Measurements from ENCODE around the gene KCNAB1.

The KCNAB1 gene

GRCh38 chr3:156144060-156144459 is 23.7 kb downstream of the KCNAB1 start:
- Histone ChIP-seq H3K9me3 (ENCODE audit: control insufficient read depth, low read length) (no peaks in the 10 kb centered on the region), H3K4me1 (ENCODE audit: control insufficient read depth, insufficient read depth, low read length) (peaks cover 3% of the 10 kb centered on the region), H3K36me3 (ENCODE audit: control insufficient read depth, insufficient read depth, low read length) (no peaks in the 10 kb centered on the region), H3K9ac (ENCODE audit: low read length) (no peak overlapping the region), H3K27me3 (ENCODE audit: control insufficient read depth, insufficient read depth, low read length) (no peaks in the 10 kb centered on the region), H3K4me3 (ENCODE audit: low read length) (no peak overlapping the region)

- H3K36me3 ChIP-seq (ENCODE audit: control insufficient read depth, insufficient read depth, low read length): no peaks in the 10 kb centered on the region
- H3K9ac ChIP-seq (ENCODE audit: low read length): no peak overlapping the region
- no peaks in the 10 kb centered on the region for H3K27me3 ChIP-seq (ENCODE audit: control insufficient read depth, insufficient read depth, low read length)
- no peaks in the 10 kb centered on the region for H3K9me3 ChIP-seq (ENCODE audit: control insufficient read depth, low read length)
- no peak overlapping the region for H3K4me3 ChIP-seq (ENCODE audit: low read length)
- peaks cover 4% of the 10 kb centered on the region for H3K4me1 ChIP-seq (ENCODE audit: control insufficient read depth, insufficient read depth, low read length)
Measured at GRCh38 chr3:156145866-156146265, 25.5 kb downstream of the KCNAB1 start.

GRCh38 chr3:156148345-156148945 is 28.1 kb downstream of the KCNAB1 start:
- Histone ChIP-seq H3K9me3 (ENCODE audit: control insufficient read depth, low read length) (no peaks in the 10 kb centered on the region), H3K4me3 (ENCODE audit: low read length) (no peak overlapping the region), H3K36me3 (ENCODE audit: control insufficient read depth, insufficient read depth, low read length) (no peaks in the 10 kb centered on the region), H3K27me3 (ENCODE audit: control insufficient read depth, insufficient read depth, low read length) (no peaks in the 10 kb centered on the region), H3K9ac (ENCODE audit: low read length) (no peak overlapping the region), H3K4me1 (ENCODE audit: control insufficient read depth, insufficient read depth, low read length) (peaks cover 4% of the 10 kb centered on the region)

DNA sequence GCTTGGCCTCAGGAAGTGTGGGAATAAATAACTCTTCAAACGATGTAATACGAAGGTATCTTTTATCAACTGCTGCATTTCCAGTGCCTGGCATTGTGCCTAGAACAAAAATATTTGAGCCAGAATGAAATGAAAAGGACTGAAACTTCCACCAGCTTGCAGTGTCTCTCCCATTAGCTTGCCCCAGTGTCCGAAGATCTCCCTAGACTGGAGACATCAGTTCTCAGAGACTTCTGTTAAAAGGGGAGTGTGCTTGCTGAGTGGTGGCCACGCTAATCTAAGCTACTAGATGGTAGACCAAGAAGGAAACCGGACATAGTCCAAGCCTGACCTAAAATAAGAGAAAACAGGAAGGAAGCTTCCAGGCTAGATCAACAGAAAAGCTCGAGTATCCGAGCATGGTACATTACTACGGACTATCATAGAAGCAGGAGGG is 28.6 kb downstream of the KCNAB1 start:
- no peaks in the 10 kb centered on the region for H3K27me3 ChIP-seq (ENCODE audit: control insufficient read depth, insufficient read depth, low read length)
- H3K9me3 ChIP-seq (ENCODE audit: control insufficient read depth, low read length): no peaks in the 10 kb centered on the region
- no peak overlapping the region for H3K4me3 ChIP-seq (ENCODE audit: low read length)
- no peaks in the 10 kb centered on the region for H3K36me3 ChIP-seq (ENCODE audit: control insufficient read depth, insufficient read depth, low read length)
- peaks cover 4% of the 10 kb centered on the region for H3K4me1 ChIP-seq (ENCODE audit: control insufficient read depth, insufficient read depth, low read length)
- no peak overlapping the region for H3K9ac ChIP-seq (ENCODE audit: low read length)

DNA sequence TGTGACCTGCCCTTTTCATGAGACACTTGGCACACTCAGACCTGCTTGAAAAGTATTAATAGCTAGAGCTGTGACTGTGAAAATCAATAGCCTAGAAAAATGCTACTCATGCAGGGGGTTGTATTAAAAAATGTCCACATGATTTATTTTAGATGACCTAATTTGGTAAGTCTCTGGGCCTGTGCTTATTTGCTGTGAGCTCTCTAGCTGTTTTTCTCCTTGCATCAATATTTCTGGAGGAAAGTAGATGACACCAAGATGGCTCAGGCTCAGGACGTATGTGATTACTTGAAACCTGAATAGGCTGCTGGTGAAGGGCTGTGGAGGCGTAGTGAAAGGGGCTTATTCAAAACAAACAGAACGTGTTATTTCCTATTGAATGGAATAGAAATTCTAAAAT is 29.5 kb downstream of the KCNAB1 start:
- Histone ChIP-seq H3K9ac (ENCODE audit: low read length) (no peak overlapping the region), H3K9me3 (ENCODE audit: control insufficient read depth, low read length) (no peaks in the 10 kb centered on the region), H3K36me3 (ENCODE audit: control insufficient read depth, insufficient read depth, low read length) (no peaks in the 10 kb centered on the region), H3K4me3 (ENCODE audit: low read length) (no peak overlapping the region), H3K27me3 (ENCODE audit: control insufficient read depth, insufficient read depth, low read length) (no peaks in the 10 kb centered on the region), H3K4me1 (ENCODE audit: control insufficient read depth, insufficient read depth, low read length) (peaks cover 4% of the 10 kb centered on the region)

- no peaks in the 10 kb centered on the region for H3K9me3 ChIP-seq (ENCODE audit: control insufficient read depth, low read length)
- H3K9ac ChIP-seq (ENCODE audit: low read length): no peak overlapping the region
- no peak overlapping the region for H3K4me3 ChIP-seq (ENCODE audit: low read length)
- no peaks in the 10 kb centered on the region for H3K36me3 ChIP-seq (ENCODE audit: control insufficient read depth, insufficient read depth, low read length)
- H3K27me3 ChIP-seq (ENCODE audit: control insufficient read depth, insufficient read depth, low read length): no peaks in the 10 kb centered on the region
- peaks cover 4% of the 10 kb centered on the region for H3K4me1 ChIP-seq (ENCODE audit: control insufficient read depth, insufficient read depth, low read length)
Measured at GRCh38 chr3:156150434-156151066, 30.2 kb downstream of the KCNAB1 start.

GRCh38 chr3:156151824-156152428 is 31.5 kb downstream of the KCNAB1 start:
- H3K9ac ChIP-seq (ENCODE audit: low read length): no peak overlapping the region
- no peak overlapping the region for H3K4me3 ChIP-seq (ENCODE audit: low read length)
- H3K36me3 ChIP-seq (ENCODE audit: control insufficient read depth, insufficient read depth, low read length): no peaks in the 10 kb centered on the region
- no peaks in the 10 kb centered on the region for H3K27me3 ChIP-seq (ENCODE audit: control insufficient read depth, insufficient read depth, low read length)
- no peaks in the 10 kb centered on the region for H3K9me3 ChIP-seq (ENCODE audit: control insufficient read depth, low read length)
- peaks cover 4% of the 10 kb centered on the region for H3K4me1 ChIP-seq (ENCODE audit: control insufficient read depth, insufficient read depth, low read length)

- Histone ChIP-seq H3K36me3 (ENCODE audit: control insufficient read depth, insufficient read depth, low read length) (no peaks in the 10 kb centered on the region), H3K9me3 (ENCODE audit: control insufficient read depth, low read length) (no peaks in the 10 kb centered on the region)
Measured at GRCh38 chr3:156158656-156159295, 38.4 kb downstream of the KCNAB1 start.

GRCh38 chr3:156160647-156161046 is 40.3 kb downstream of the KCNAB1 start:
- Histone ChIP-seq H3K36me3 (ENCODE audit: control insufficient read depth, insufficient read depth, low read length) (no peaks in the 10 kb centered on the region), H3K9me3 (ENCODE audit: control insufficient read depth, low read length) (no peaks in the 10 kb centered on the region), H3K9ac (ENCODE audit: low read length) (no peak overlapping the region), H3K4me1 (ENCODE audit: control insufficient read depth, insufficient read depth, low read length) (no peaks in the 10 kb centered on the region), H3K4me3 (ENCODE audit: low read length) (no peak overlapping the region), H3K27me3 (ENCODE audit: control insufficient read depth, insufficient read depth, low read length) (no peaks in the 10 kb centered on the region)

More at GRCh38 chr3:156158656-156159295, 38.4 kb downstream of the KCNAB1 start:
- no peaks in the 10 kb centered on the region for H3K27me3 ChIP-seq (ENCODE audit: control insufficient read depth, insufficient read depth, low read length)
- no peak overlapping the region for H3K4me3 ChIP-seq (ENCODE audit: low read length)
- H3K9ac ChIP-seq (ENCODE audit: low read length): no peak overlapping the region
- H3K4me1 ChIP-seq (ENCODE audit: control insufficient read depth, insufficient read depth, low read length): no peaks in the 10 kb centered on the region

DNA sequence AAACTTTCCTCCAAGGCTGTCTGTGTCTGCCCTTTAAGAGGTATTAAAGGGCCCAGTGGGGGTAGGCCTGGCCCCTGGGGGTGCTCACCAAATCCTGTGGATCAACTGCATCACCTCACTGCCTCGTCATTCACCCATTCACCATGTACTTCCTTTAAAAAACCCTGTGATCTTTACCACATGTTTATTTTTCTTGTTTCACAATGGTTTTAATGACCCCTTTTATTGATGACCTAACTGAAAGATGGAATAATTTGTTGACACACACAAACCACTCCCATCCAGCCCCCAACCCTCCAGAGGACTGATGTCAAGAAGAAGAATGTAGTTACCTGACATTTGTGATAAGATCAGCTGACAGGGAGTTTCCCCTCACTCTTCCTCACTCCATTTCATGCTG is 40.8 kb downstream of the KCNAB1 start:
- no peak overlapping the region for H3K4me3 ChIP-seq (ENCODE audit: low read length)
- H3K4me1 ChIP-seq (ENCODE audit: control insufficient read depth, insufficient read depth, low read length): no peaks in the 10 kb centered on the region
- no peak overlapping the region for H3K9ac ChIP-seq (ENCODE audit: low read length)
- no peaks in the 10 kb centered on the region for H3K27me3 ChIP-seq (ENCODE audit: control insufficient read depth, insufficient read depth, low read length)
- no peaks in the 10 kb centered on the region for H3K36me3 ChIP-seq (ENCODE audit: control insufficient read depth, insufficient read depth, low read length)
- H3K9me3 ChIP-seq (ENCODE audit: control insufficient read depth, low read length): no peaks in the 10 kb centered on the region

DNA sequence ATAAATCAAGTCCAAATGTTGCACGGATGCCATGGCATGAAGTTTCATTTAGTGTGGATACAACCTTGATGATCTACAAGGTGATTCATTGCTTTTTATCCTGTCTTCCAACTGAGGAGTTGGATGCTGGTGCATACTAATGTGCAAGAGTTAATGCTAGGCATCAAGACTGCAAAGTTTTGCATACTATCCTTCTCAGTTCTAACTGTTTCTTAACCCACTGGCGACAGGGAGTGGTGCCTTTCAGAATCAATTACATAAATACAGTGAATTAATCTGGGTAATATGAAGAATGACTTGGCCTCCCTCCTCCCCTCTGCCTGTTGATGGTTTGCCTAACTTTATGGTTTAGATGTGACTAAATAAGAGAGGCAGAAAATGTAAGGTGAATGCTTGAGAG is 43.5 kb downstream of the KCNAB1 start:
- Histone ChIP-seq H3K4me3 (ENCODE audit: low read length) (no peak overlapping the region), H3K36me3 (ENCODE audit: control insufficient read depth, insufficient read depth, low read length) (no peaks in the 10 kb centered on the region), H3K9me3 (ENCODE audit: control insufficient read depth, low read length) (no peaks in the 10 kb centered on the region), H3K27me3 (ENCODE audit: control insufficient read depth, insufficient read depth, low read length) (no peaks in the 10 kb centered on the region), H3K9ac (ENCODE audit: low read length) (no peak overlapping the region), H3K4me1 (ENCODE audit: control insufficient read depth, insufficient read depth, low read length) (no peaks in the 10 kb centered on the region)

- Histone ChIP-seq H3K9ac (ENCODE audit: low read length) (no peak overlapping the region), H3K27me3 (ENCODE audit: control insufficient read depth, insufficient read depth, low read length) (no peaks in the 10 kb centered on the region), H3K4me3 (ENCODE audit: low read length) (no peak overlapping the region), H3K4me1 (ENCODE audit: control insufficient read depth, insufficient read depth, low read length) (no peaks in the 10 kb centered on the region), H3K9me3 (ENCODE audit: control insufficient read depth, low read length) (no peaks in the 10 kb centered on the region), H3K36me3 (ENCODE audit: control insufficient read depth, insufficient read depth, low read length) (no peaks in the 10 kb centered on the region)
Measured at GRCh38 chr3:156166808-156167207, 46.4 kb downstream of the KCNAB1 start.

All from mucosa of stomach (tissue), 1 donor.